GM08714 (cell line): ENCODE results near the gene CDK19.
"Not testable (repeated sequence)": the region's sequence is repeated elsewhere in the genome, so short reads cannot be mapped to it uniquely, and the experiment has no call there.

Experiments used
- H3K4me3 ChIP-seq: fragments of 200-500 bp; sonication (Bioruptor generic); 2 replicates; pipeline ENCODE4 v1.5.1; 2014; ENCODE audit warnings: mild to moderate bottlenecking, low read length, inconsistent platforms
- ZNF274 ChIP-seq: IDR thresholded peaks from 2 replicates; pipeline ENCODE4 v1.6.1; 2012; ENCODE audit warnings: mild to moderate bottlenecking, low read depth, low read length

Gene CDK19

GRCh38 chr6:110756817-110757216 is 58.5 kb downstream of the CDK19 start:
- H3K4me3 ChIP-seq = no peak overlapping the region
- TF ChIP-seq ZNF274 = no peak

DNA sequence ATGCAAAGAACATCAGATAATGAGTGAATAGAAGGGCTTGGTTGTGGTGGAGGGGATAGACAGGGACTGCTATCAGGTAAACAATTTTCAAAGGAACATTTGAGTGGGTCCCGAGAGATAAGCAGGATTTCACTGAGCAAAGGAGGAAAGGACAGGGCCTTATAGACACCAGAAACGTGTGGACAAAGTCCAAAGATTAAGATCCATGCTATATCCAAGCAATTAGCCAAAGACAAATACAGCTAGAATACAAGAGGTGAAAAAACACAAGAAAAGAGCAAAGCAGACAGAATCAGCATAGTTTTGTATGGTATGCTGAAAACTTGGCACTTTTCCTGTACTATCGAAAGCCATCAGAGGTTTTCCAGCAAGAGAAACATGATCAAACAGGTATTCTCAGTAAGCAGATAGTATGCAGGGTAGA is 59.8 kb downstream of the CDK19 start:
- no peak overlapping the region for H3K4me3 ChIP-seq

DNA sequence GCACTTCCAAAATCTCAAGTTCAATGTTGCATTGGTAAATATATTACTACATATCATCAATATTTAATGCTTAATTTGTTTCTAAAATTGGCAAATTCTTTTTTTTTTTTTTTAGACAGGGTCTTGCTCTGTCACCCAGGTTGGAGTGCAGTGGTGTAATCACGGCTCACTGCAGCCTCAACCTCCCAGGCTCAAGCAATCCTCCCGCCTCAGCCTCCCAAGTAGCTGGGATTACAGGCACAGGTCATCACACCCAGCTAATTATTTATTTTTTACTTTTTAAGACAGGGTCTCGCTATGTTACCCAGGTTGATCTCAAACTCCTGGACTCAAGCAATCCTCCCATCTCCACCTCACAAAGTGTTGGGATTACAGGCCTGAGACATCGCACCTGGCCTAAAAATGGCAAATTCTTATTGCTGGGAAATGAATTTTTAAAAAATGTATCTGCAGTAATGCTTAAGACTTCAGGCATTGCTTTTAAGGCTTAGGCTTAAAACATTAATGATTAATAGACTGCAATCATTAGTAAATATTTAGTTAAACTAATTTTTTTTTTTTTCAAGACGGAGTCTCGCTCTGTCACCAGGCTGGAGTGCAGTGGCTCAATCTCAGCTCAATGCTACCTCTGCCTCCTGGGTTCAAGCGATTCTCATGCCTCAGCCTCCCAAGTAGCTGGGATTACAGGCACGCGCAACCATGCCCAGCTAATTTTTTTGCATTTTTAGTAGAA is 61.2 kb downstream of the CDK19 start:
- not testable (repeated sequence) for H3K4me3 ChIP-seq

More for the DNA sequence above, 59.8 kb downstream of the CDK19 start:
- TF ChIP-seq ZNF274 = no peak

DNA sequence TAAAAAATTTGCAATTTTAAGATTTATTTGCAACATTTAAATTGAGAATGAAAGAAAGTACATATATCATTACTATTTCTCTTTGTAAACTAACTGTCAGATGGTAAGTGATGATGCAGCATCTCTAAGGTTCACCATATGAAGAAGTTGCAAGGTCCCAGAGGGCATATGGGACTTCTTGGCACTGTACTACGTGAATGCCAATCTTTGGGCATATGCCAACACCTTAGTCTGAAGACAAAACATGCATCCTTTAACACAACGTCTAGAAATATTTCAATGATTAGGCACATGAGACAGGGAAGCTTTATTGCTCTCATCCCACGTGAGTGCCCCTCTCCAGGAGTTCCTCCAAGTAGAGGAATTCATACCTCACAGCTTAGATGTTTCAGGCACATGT is 66.8 kb downstream of the CDK19 start:
- no peak for TF ChIP-seq ZNF274

DNA sequence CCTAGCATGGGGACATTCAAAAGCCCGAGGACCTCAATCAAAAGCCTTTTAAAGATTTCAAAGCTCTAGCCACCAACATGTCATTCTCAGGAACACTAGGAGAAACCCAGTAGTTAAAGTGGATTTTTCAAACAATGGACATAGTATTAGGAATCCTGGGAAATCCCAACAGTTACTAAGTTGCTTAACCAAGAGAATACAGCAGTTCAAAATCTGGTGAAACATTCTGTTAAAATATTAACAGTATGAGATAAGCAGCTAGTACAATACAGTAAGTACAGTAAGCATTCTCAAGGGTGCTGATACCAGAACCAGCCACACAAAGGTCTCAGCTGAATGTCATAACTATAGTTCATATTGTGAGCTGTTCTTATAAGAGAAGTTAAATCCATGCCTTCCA is 68.6 kb downstream of the CDK19 start:
- no peak overlapping the region for H3K4me3 ChIP-seq
- no peak for TF ChIP-seq ZNF274

More for the DNA sequence above, 66.8 kb downstream of the CDK19 start:
- H3K4me3 ChIP-seq = no peak overlapping the region

GRCh38 chr6:110744991-110745390 is 70.3 kb downstream of the CDK19 start:
- H3K4me3 ChIP-seq = no peak overlapping the region
- no peak for TF ChIP-seq ZNF274

GRCh38 chr6:110742552-110742951 is 72.7 kb downstream of the CDK19 start:
- H3K4me3 ChIP-seq = not testable (repeated sequence)

DNA sequence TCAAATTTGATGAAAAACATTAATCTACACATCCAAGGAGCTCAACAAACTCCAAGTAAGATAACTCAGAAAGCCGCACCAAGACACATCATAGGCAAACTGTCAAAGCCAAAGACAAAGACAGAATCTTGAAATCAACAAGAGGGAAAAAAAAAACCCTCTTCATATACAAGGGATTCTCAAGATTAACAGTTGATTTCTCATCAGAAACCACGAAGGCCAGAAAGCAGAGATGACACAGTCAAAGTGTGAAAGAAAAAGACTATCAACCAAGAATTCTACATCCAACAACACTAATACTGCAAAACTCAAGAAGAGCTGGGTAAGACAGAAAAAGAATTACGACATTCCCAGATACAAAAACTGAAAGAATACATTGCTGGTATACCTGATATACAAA is 73.8 kb downstream of the CDK19 start:
- no peak for TF ChIP-seq ZNF274

DNA sequence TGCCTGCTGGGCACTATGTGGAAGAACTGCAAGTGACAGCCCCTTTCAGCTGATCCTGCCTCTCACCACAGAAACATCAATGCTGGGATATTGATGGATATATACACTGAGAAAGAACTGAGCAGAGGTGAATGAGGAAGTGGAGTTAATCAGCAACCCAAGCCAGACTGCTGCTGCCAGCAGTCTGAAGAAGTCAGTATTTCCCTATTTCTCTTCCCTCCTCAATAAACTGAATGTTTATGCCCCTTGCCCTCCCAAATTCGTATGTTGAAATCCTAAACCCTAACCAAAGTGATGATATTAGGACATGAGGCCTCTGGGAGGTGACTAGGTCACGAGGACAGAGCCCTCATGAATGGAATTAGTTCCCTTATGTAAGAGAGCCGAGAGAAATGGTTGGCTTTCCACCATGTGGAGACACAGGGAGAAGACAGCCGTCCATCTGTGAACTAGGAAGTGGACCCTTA is 76.3 kb downstream of the CDK19 start:
- TF ChIP-seq ZNF274 = no peak
- H3K4me3 ChIP-seq = no peak overlapping the region; the same call in 1 of the 2 replicates

More for the DNA sequence above, 73.8 kb downstream of the CDK19 start:
- H3K4me3 ChIP-seq = no peak overlapping the region

- H3K4me3 ChIP-seq = no peak overlapping the region
- no peak for TF ChIP-seq ZNF274
Observed at GRCh38 chr6:110735666-110736065, 79.6 kb downstream of the CDK19 start.

GRCh38 chr6:110731898-110732297 is 83.4 kb downstream of the CDK19 start:
- no peak for TF ChIP-seq ZNF274
- no peak overlapping the region for H3K4me3 ChIP-seq

GRCh38 chr6:110731196-110731595 is 84.1 kb downstream of the CDK19 start:
- TF ChIP-seq ZNF274 = no peak
- no peak overlapping the region for H3K4me3 ChIP-seq

DNA sequence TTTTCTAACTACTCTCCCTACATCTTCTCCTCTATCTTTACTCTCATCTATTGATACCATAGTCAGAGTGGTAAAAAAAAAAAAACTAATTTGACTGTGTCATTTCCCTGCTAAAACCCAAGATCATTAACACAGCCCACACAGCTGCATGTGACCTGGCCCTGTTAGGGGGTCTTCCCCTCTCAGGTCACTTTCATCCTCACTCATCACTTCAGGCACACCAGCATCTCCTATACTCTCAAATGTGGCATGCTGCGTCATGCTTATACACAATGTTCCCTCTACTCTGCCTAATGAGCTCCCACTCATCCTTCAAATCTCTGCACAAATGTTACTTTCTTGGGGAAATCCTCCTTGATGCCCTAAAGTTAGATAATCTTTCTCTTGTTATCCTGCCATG is 86.8 kb downstream of the CDK19 start:
- H3K4me3 ChIP-seq = no peak overlapping the region
- TF ChIP-seq ZNF274 = no peak

GRCh38 chr6:110723017-110723416 is 92.3 kb downstream of the CDK19 start:
- H3K4me3 ChIP-seq = no peak overlapping the region
- no peak for TF ChIP-seq ZNF274

DNA sequence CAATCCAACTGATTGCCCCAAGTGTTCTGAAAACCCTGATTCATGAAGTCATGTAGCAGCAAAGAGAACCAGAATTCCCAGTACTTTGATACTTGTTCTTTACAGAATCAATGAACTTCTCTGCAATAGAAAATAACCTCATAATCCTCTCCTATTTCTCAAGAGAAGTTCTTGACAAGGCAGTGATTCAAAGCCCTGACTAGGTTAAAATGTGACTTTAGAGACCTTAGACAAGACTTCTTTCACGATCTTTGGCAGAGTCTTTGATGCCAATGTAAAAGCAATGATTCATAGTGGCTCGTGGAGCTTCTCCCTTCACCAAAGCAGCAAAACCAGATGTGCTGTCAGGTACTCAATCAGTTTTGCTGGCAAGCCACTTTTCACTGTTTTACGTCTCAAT is 95.2 kb downstream of the CDK19 start:
- no peak overlapping the region for H3K4me3 ChIP-seq
- no peak for TF ChIP-seq ZNF274

DNA sequence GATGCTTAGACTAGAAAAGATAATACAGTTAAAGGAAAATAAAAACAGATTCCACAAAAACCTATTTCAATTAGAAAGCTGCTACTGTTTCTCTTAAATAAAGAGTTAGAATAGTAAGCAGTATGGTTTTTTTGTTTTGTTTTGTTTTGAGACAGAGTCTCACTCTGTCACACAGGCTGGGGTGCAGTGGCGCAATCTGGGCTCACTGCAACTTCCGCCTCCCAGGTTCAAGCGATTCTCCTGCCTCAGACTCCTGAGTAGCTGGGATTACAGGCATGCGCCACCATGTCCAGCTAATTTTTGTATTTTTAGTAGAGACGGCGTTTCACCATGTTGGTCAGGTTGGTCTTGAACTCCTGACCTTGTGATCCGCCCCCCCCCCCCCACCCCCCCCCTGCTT is 95.7 kb downstream of the CDK19 start:
- H3K4me3 ChIP-seq = not testable (repeated sequence)

- no peak for TF ChIP-seq ZNF274
- H3K4me3 ChIP-seq = no peak overlapping the region
Observed at GRCh38 chr6:110714143-110714542, 101.1 kb downstream of the CDK19 start.
